DMS53 treated with DMSO at 0.1 percent for 48 hours (cell line): ENCODE data around the gene CTU1.
"Not testable (repeated sequence)": the region's sequence is repeated elsewhere in the genome, so short reads cannot be mapped to it uniquely, and the experiment has no call there.

Source experiments
- DNase-seq: peaks from one replicate; lab custom pipeline; 2025; ENCODE audit not compliant: unreplicated experiment; lab: John Stamatoyannopoulos, UW

The CTU1 gene

GRCh38 chr19:51108066-51108804 is at the start of gene CTU1:
Gene CTU1, minus strand, starts transcription at chr19:51108409. Its CDS starts 3,840 bp downstream, at chr19:51104569.
- peak; percentile 97 for DNase-seq

- no peak for DNase-seq
These were observed 49.1 kb upstream of the CTU1 start for GRCh38 chr19:51157265-51157664.

GRCh38 chr19:51156710-51157109 is 48.5 kb upstream of the CTU1 start:
- no peak for DNase-seq

- no peak for DNase-seq
These were observed 42.4 kb upstream of the CTU1 start for GRCh38 chr19:51150627-51151026.

- DNase-seq = no peak
These were observed 40.4 kb upstream of the CTU1 start for GRCh38 chr19:51148580-51148979.

GRCh38 chr19:51147663-51148062 is 39.5 kb upstream of the CTU1 start:
- DNase-seq = no peak

GRCh38 chr19:51146751-51147150 is 38.5 kb upstream of the CTU1 start:
- no peak for DNase-seq

- DNase-seq = no peak
These were observed 37.8 kb upstream of the CTU1 start for GRCh38 chr19:51145916-51146493.

GRCh38 chr19:51144482-51145045 is 36.4 kb upstream of the CTU1 start:
- DNase-seq = no peak

- no peak for DNase-seq
These were observed 35.3 kb upstream of the CTU1 start for GRCh38 chr19:51143486-51143885.

GRCh38 chr19:51142809-51143475 is 34.7 kb upstream of the CTU1 start:
- DNase-seq = not testable (repeated sequence)

GRCh38 chr19:51142119-51142518 is 33.9 kb upstream of the CTU1 start, which contains the start of gene SIGLEC7:
Gene SIGLEC7, plus strand, starts transcription at chr19:51142301. Its CDS starts 69 bp downstream, at chr19:51142370.
- DNase-seq = no peak

- DNase-seq = no peak
These were observed 33.0 kb upstream of the CTU1 start for GRCh38 chr19:51141181-51141580.

- no peak for DNase-seq
These were observed 32.2 kb upstream of the CTU1 start for GRCh38 chr19:51140441-51140840.

GRCh38 chr19:51139299-51140014 is 31.2 kb upstream of the CTU1 start:
- no peak for DNase-seq

- DNase-seq = no peak
These were observed 30.4 kb upstream of the CTU1 start for GRCh38 chr19:51138549-51138979.

GRCh38 chr19:51137792-51138425 is 29.7 kb upstream of the CTU1 start:
- no peak for DNase-seq

- no peak for DNase-seq
These were observed 28.8 kb upstream of the CTU1 start for GRCh38 chr19:51136851-51137551.

- no peak for DNase-seq
These were observed 28.0 kb upstream of the CTU1 start for GRCh38 chr19:51135986-51136762.
